ENCODE results near the gene TCF25.

TCF25 gene

GRCh38 chr16:89917773-89918452 is 44.5 kb downstream of the TCF25 start (continued):
- TF ChIP-seq ZFHX2 (tag by site-specific recombination; conservative IDR thresholded peaks at IDR 0.05) (peak; percentile 66), SALL2 (tag by site-specific recombination; IDR thresholded peaks at IDR 0.05; ENCODE audit: borderline replicate concordance) (no peak), ZSCAN23 (tag by site-specific recombination; IDR thresholded peaks at IDR 0.05) (no peak), TCF7L2 (IDR thresholded peaks at IDR 0.05; ENCODE audit: borderline replicate concordance, low read depth, low read length) (peak; percentile 97), BCL11B (tag by site-specific recombination; IDR thresholded peaks at IDR 0.05; ENCODE audit: low read depth) (no peak), ZNF449 (tag by site-specific recombination; IDR thresholded peaks at IDR 0.05) (peak; percentile 97), ZNF266 (tag by site-specific recombination; IDR thresholded peaks at IDR 0.05; ENCODE audit: low read depth) (no peak), PRDM6 (tag by site-specific recombination; IDR thresholded peaks at IDR 0.05) (no peak; the same call in 1 of the 2 replicates), ZBTB8A (tag by site-specific recombination; IDR thresholded peaks at IDR 0.05) (peak; percentile 94), ZIC2 (tag by site-specific recombination; IDR thresholded peaks at IDR 0.05) (peak; percentile 100), ZNF426 (tag by site-specific recombination; IDR thresholded peaks at IDR 0.05) (no peak), ZNF23 (tag by site-specific recombination; IDR thresholded peaks at IDR 0.05; ENCODE audit: borderline replicate concordance) (no peak), ZSCAN18 (tag by site-specific recombination; IDR thresholded peaks at IDR 0.05) (0 out of 2 replicates have a peak, but pooled peaks have one; percentile 12), ZNF792 (tag by site-specific recombination; IDR thresholded peaks at IDR 0.05) (peak; percentile 34; the same call in 1 of the 2 replicates), ZBTB10 (tag by site-specific recombination; IDR thresholded peaks at IDR 0.05) (peak; percentile 77), TSHZ1 (tag by site-specific recombination; IDR thresholded peaks at IDR 0.05; ENCODE audit: borderline replicate concordance) (no peak), ZNF624 (tag by site-specific recombination; IDR thresholded peaks at IDR 0.05) (no peak), RBAK (tag by site-specific recombination; IDR thresholded peaks at IDR 0.05) (no peak), FEZF1 (tag by site-specific recombination; IDR thresholded peaks at IDR 0.05) (peak; percentile 78), KLF8 (tag by site-specific recombination; IDR thresholded peaks at IDR 0.05) (peak; percentile 90), ZNF184 (tag by site-specific recombination; IDR thresholded peaks at IDR 0.05) (no peak), ZNF223 (tag by site-specific recombination; IDR thresholded peaks at IDR 0.05) (peak; percentile 52; the same call in 1 of the 2 replicates), ZNF366 (tag by site-specific recombination; conservative IDR thresholded peaks at IDR 0.05) (peak; percentile 83), ZNF155 (tag by site-specific recombination; IDR thresholded peaks at IDR 0.05) (no peak), ZNF335 (tag by site-specific recombination; conservative IDR thresholded peaks at IDR 0.05) (peak; percentile 96), WT1 (tag by site-specific recombination; IDR thresholded peaks at IDR 0.05) (peak; percentile 57; the same call in 1 of the 2 replicates)

All from HEK293 (cell line).